ENCODE measurements around the gene SP140.

- TF ChIP-seq CTCF (IDR thresholded peaks at IDR 0.05): no peak
- TF ChIP-seq EZH2 (IDR thresholded peaks at IDR 0.05): no peak
Measured at GRCh38 chr2:230219419-230220331, 5.9 kb upstream of the SP140 start, which contains the start of gene SP110.

All from neural progenitor cell (in vitro differentiated cells).